Gastroesophageal sphincter (tissue), 3 donors: Measurements from ENCODE around the gene TENT5C.

Experiments used
- CTCF ChIP-seq, 4 experiments: fragments of 200-600 bp in 2 of 4; fragments of 450-650 bp in 2 of 4; sonication (generic) in 1 of 4; IDR thresholded peaks; one replicate each; pipeline ENCODE4 v1.5.1; 2017 to 2019; ENCODE audit warnings: antibody characterized with exemption in 4 of 4, mild to moderate bottlenecking in 2 of 4, moderate library complexity in 2 of 4
- EP300 ChIP-seq: sonication (generic); formaldehyde crosslinking; IDR thresholded peaks from one replicate; pipeline ENCODE4 v1.6.1; 2017; ENCODE audit warnings: antibody characterized with exemption, mild to moderate bottlenecking
- POLR2A ChIP-seq, 2 donors: fragments of 450-650 bp; IDR thresholded peaks; one replicate each; pipeline ENCODE4 v1.6.1; 2017; ENCODE audit warnings: antibody characterized with exemption in 2 of 2, mild to moderate bottlenecking in 2 of 2, moderate library complexity in 1 of 2
- POLR2AphosphoS5 ChIP-seq: sonication (generic); formaldehyde crosslinking; IDR thresholded peaks from one replicate; pipeline ENCODE4 v1.6.1; 2017; ENCODE audit warnings: antibody characterized with exemption

GRCh38 chr1:117600325-117600943, 5.4 kb upstream of the TENT5C start:
- no peak for TF ChIP-seq POLR2A (IDR thresholded peaks at IDR 0.05)
- TF ChIP-seq POLR2AphosphoS5 = no peak
- no peak for TF ChIP-seq CTCF (IDR thresholded peaks at IDR 0.05)
- no peak for TF ChIP-seq EP300
